SIG-M5 (cell line): ENCODE results near the gene PPP6C.
"Not testable (repeated sequence)": the region's sequence is repeated elsewhere in the genome, so short reads cannot be mapped to it uniquely, and the experiment has no call there.

ENCODE experiments used
- DNase-seq: peaks from one replicate; lab custom pipeline; 2025; lab: John Stamatoyannopoulos, UW

The PPP6C gene

GRCh38 chr9:125181756-125182155, 7.8 kb downstream of the PPP6C start:
- DNase-seq, result not testable (repeated sequence)

GRCh38 chr9:125180876-125181275, 8.7 kb downstream of the PPP6C start:
- DNase-seq, result no peak

- DNase-seq, result not testable (repeated sequence)
Observed at GRCh38 chr9:125179776-125180175, 9.8 kb downstream of the PPP6C start.

- no peak for DNase-seq
Observed at GRCh38 chr9:125177888-125178287, 11.7 kb downstream of the PPP6C start.

GRCh38 chr9:125176636-125177035, 13.0 kb downstream of the PPP6C start:
- no peak for DNase-seq

GRCh38 chr9:125172031-125172755, 17.4 kb downstream of the PPP6C start:
- DNase-seq, result no peak

GRCh38 chr9:125169895-125170294, 19.7 kb downstream of the PPP6C start:
- no peak for DNase-seq

GRCh38 chr9:125166762-125167161, 22.8 kb downstream of the PPP6C start:
- DNase-seq, result no peak

GRCh38 chr9:125162891-125163290, 26.7 kb downstream of the PPP6C start:
- DNase-seq, result not testable (repeated sequence)

GRCh38 chr9:125161284-125161918, 28.2 kb downstream of the PPP6C start:
- no peak for DNase-seq

GRCh38 chr9:125160750-125161149, 28.9 kb downstream of the PPP6C start:
- DNase-seq, result no peak

- DNase-seq, result no peak
Observed at GRCh38 chr9:125156551-125156950, 33.1 kb downstream of the PPP6C start.

GRCh38 chr9:125153712-125154367, 35.8 kb downstream of the PPP6C start:
- no peak for DNase-seq

- DNase-seq, result no peak
Observed at GRCh38 chr9:125151730-125152129, 37.9 kb downstream of the PPP6C start.

GRCh38 chr9:125150349-125151245, 39.0 kb downstream of the PPP6C start:
- no peak for DNase-seq

- DNase-seq, result no peak
Observed at GRCh38 chr9:125147401-125147951, 42.1 kb downstream of the PPP6C start.

- no peak for DNase-seq
Observed at GRCh38 chr9:125146247-125146646, 43.4 kb downstream of the PPP6C start.

- DNase-seq, result no peak
Observed at GRCh38 chr9:125145425-125145824, 44.2 kb downstream of the PPP6C start.

- DNase-seq, result peak; percentile 84
Observed at GRCh38 chr9:125143377-125144090, 46.1 kb downstream of the PPP6C start, which contains the start of gene SCAI. Gene SCAI (minus strand): TSS chr9:125143528. CDS start chr9:125143437, 91 bp downstream.

- no peak for DNase-seq
Observed at GRCh38 chr9:125142560-125143376, 46.8 kb downstream of the PPP6C start.
